Fibroblast of gingiva (primary cell): ENCODE measurements around the gene CRYGC.
A peak's percentile ranks its signal among the peaks of the same experiment; 100 is the strongest.
"Not testable (repeated sequence)": the region's sequence is repeated elsewhere in the genome, so short reads cannot be mapped to it uniquely, and the experiment has no call there.

Experiments
- DNase-seq: peaks from one replicate; pipeline ENCODE4 v3.0.0-alpha.2; 2011; ENCODE audit warnings: low read depth

Gene CRYGC

DNA sequence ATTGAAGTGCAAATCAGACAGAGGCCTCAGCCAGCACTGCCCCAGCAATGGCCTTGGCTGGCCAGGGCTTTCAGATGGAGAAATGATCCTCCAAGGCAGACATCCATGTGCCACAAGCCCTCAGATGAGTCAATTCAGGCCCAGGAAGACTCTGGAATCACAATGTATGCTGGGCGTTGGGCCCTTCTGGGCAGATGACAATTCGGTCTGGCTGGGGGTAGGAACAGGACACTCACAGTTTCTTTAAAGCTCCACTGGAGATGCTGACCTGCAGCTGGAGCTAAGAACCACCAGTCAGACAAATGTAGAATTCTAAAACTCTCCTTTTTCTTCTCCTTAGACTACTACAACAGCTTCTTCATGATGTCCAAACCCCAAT is 7.1 kb upstream of the CRYGC start:
- no peak for DNase-seq

DNA sequence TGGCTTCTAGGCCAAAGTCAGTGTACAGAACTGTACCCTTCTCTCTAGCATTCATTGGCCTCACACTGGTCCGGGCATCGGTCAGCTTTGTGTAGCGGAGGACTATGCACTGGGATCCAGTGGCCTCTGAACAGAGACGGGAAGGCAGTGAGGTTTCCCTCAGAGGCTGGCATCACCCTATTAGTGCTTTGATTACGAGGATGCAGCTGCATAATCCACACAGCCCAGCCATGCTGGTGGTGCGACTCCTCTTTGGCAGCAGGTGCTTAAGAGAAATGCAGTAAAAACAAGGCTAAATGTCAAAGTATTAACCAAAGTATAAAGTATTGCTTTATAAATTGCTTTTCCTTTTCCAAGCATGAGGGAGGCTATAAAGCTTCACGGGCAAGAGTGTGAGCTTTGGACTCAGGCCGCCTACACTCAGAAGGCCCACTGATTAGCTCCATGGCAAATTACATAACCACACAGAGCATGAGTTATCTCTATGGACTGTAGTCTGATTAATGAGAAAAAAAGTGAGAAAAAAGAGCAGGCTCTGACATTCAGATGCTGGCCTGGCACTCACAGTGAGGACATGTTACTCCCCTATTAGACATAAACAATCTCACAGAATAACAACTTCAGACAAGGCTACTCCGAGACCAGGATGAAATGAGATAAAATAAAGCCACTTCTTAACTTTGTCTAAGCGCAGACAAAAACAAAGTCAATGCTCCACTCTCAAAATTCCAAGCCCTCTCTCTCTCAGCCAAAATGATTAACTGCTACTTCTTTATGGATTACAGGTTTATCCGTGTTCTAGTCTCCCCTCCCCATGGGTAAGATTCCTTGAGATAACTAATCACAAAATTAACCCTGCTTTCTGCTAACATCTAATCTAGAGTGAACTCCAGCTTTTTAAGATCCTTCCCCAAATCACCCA is 6.4 kb upstream of the CRYGC start:
- no peak for DNase-seq

DNA sequence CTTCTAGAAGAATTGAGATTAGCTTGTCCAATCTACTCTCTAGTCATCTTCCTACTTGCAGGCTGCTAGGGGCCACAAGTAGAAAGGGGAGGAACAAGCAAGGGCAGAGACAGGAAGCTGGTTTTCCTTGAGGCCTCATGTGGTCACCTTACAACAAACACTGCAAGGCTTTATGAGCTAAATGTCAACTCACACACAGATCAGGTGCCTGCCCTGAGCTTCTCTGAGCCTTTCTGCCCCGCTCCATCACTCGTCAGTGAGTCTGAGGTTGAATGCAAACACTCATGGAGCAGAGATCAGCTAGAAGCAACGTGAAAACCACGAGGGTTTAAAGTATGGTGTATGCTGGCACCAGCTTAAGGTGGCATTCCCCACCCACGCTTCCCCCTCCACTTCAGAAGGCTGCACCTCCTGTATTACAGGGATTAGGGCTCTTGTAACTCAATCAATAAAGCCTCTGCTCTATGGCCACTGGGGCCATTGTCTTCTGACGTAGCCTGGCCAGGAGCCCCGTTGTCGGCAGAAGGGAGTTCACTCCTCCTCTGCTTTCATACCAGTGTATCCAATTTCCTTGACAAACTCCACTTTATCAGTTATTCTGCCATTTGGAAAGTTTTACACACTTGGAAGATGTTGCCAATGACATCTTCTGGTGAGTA is 5.4 kb upstream of the CRYGC start:
- no peak for DNase-seq

GRCh38 chr2:208130712-208131110 is 1.1 kb upstream of the CRYGC start:
- no peak for DNase-seq

DNA sequence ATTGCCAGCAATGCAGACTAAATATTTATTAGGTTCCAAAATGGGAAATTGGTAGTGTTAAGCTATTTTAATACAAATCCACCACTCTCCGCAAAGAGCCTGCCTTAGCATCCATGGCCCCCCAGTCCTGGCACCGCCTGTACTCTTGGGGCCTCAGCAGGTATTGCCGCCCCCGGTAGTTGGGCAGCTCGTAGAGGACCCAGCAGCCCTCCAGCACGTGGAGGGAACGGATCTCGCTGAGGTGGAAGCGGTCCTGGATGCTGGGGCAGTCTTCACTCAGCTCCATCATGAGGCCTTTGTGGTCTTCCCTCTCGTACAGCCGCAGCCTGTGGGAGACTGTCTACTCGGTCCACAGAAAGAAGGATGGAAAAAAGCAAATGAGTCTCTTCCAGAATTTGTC is 1.5 kb downstream of the CRYGC start:
- DNase-seq, result no peak

GRCh38 chr2:208127090-208127489 is 2.5 kb downstream of the CRYGC start:
- no peak for DNase-seq

- DNase-seq, result no peak
Observed at GRCh38 chr2:208125251-208125650, 4.4 kb downstream of the CRYGC start.

- DNase-seq, result not testable (repeated sequence)
Observed at GRCh38 chr2:208124013-208124715, 5.5 kb downstream of the CRYGC start, which contains the start of gene CRYGD. CRYGD (minus strand) TSS chr2:208124524; CDS start chr2:208124473, 51 bp downstream.

DNA sequence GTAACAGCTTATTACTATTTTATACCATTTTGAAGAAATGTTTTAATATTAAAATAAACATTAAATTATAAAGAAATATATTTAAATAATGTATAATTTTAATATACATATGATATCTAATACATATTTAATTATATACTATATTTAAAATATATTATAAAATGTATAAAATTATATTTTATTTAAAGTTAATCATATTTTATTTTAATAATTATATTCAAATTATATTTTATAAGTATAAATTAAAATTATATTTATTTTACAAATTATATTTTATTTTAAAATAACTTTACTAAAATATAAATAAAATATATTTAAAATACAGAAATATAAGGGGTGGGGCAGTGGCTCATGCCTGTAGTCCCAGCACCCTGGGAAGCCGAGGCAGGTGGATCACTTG is 7.4 kb downstream of the CRYGC start:
- no peak for DNase-seq

DNA sequence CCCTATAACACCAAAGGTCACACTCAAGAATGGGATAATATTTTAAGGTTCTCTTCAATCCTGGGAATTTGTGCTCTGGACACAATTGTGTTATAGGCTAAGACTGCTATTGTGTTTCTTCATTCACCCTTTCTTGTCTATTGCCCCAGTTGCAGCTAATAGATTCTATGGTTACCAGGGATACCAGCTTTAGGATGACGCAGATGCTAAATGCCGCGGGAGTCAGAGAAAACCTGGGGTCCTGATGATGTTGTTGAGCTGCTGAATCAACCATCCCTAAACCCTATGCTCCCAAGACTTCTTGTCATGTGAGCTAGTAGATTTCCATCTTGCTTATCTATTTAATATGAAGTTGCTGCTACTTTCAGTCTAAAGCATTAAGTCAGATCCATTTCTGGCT is 10.7 kb downstream of the CRYGC start:
- no peak for DNase-seq

- DNase-seq, result not testable (repeated sequence)
Observed at GRCh38 chr2:208117390-208117789, 12.2 kb downstream of the CRYGC start.

GRCh38 chr2:208112969-208113368 is 16.7 kb downstream of the CRYGC start:
- no peak for DNase-seq

GRCh38 chr2:208112273-208112745 is 17.3 kb downstream of the CRYGC start:
- DNase-seq, result not testable (repeated sequence)

DNA sequence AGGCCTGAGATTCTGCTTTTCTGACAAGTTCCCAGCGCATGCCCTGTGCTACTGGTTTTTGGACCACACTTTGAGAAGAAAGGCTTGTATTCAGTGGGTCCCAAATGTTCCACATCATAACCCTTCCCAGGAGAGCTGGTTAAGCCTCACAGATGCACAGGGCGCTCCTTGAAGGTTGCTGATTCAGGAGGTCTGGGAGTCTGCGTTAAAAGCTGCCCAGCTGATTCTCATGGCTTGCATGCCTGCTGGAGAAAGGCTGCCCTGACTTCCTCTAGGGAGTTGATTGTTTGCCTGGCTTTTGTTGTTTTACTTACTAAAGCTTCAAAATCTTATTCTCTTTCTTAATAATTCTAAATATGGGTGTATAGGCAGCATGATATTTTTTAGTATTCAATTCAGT is 26.0 kb downstream of the CRYGC start:
- no peak for DNase-seq

DNA sequence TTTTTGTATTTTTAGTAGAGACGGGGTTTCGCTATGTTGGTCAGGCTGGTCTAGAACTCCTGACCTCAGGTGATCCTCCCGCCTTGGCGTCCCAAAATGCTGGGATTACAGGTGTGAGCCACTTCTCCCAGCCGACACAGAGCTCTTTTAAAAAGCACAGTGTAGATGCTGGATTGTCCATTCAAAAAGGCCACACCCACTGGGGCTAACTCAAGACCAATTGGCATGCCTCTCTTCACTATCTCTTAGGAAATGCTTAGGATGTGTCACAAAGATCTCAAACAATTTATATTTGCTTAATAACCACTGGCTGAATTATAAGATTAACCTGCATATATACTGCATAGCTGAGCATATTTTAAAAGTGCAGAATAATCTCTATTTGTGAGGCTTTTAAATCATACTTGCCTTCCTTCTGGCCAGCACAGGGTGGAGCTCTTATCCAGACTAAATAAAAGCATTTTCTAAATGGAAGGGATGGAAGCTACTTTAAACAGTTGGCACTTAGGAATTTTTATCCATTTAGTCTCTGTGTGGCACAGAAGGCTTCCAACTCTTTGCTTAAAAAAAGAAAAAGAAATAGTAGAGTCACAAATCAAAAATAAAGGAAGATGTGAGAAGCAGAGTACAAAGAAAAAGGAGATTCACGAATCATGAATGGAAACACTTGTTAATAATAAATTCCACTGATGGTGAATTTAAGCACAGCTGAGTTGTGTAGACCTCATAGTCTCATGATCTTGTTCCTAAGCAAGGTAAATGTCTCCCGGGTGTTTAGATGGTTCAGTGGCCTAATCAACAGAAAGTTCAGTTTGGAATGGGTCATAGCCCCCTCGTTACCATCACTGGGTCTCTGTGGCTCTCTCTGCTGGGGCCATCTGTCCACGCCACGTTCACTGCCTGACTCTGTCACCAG is 27.7 kb downstream of the CRYGC start:
- peak; percentile 6 for DNase-seq

DNA sequence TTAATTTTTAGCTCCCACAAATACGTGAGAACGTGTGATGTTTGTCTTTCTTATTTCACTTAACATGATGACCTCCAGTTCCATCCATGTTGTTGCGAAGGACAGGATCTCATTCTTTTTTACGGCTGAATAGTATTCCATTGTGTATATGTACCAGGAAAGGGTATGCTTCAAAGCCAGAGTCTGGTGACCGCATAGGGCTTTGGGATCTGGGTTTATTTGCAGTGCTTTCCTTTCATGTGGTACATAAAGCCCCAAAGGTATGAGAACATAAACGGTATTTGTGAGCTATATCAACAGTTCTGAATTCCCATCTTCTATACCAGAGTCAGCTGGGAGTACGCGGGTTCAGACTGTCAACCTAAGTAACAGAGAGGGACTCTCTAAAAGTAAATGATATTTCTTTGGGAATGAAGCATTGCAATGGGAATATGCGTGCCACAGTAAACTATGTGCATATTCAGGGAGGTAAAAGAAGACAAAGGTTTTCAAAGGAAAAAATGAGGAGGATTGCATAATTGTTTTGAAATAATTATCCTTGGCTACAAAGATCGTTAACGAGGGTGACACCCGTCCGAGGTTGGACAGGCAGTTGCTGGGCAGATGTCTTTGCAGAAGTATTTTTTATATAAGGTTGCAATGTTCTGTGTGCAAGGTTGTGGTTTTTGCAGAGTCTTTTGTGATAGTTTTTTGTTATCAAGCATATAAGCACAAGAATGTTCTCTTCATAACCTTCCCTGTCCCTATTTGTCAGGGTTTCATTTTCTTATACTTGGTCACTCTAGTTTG is 29.8 kb downstream of the CRYGC start:
- no peak for DNase-seq

- not testable (repeated sequence) for DNase-seq
Observed at GRCh38 chr2:208098701-208099100, 30.9 kb downstream of the CRYGC start.

DNA sequence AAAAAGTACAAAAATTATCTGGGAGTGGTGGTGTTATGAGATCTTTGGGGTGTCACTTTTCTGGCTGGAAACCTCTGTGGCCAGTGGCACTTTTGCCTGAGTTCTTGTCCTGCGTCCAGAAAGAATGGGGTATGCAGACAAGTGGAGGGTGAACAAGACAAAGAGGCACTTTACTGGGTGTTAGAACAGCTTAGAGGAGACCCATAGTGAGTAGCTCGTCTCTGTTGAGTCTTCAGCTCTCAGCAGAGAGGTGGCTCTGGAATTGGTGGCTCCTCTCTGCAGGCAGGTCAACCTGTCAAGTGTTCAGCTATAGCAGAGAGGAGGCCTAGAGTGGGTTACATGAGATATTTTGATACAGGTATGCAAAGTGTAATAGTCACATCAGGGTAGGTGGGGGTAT is 31.4 kb downstream of the CRYGC start:
- no peak for DNase-seq

- peak; percentile 59 for DNase-seq
Observed at GRCh38 chr2:208097801-208098200, 31.8 kb downstream of the CRYGC start.

- no peak for DNase-seq
Observed at GRCh38 chr2:208097313-208097712, 32.3 kb downstream of the CRYGC start.

DNA sequence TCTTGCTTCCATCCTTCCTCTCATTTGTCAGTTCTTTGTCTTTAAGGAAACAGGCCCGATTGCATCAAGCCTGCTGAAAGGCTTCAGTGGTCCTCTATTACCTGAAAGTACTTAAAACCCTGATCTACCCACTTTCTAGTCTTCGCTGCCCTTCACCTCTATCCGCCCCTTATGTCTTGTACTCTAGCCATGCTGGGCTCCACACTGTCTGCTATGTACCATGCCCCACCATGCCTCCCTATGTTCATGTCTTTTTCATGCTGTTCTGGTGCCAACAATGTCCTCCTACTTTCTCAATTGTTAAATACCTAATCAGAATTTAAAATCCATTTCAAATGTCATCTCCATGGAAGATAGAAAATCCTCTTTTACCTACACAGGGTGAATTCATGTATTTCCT is 33.5 kb downstream of the CRYGC start:
- DNase-seq, result no peak
